CD14-positive monocyte (primary cell): ENCODE data around the gene TMEM141. TPM values are rescaled to one million over a fixed set of nuclear protein-coding genes. Genes with fewer than 3 reads are reported as not detected.
"Not testable (repeated sequence)": the region's sequence is repeated elsewhere in the genome, so short reads cannot be mapped to it uniquely, and the experiment has no call there.

Source experiments
- DNase-seq, 3 donors: peaks; one replicate each; pipeline ENCODE4 v3.0.0-alpha.2; 2011 to 2022
- H2AFZ ChIP-seq: 2 replicates; pipeline ENCODE4 v1.6.0; 2012; ENCODE audit warnings: mild to moderate bottlenecking, low read depth, low read length, inconsistent platforms; ENCODE audit not compliant: insufficient read depth, poor library complexity, severe bottlenecking
- H3K27ac ChIP-seq, 2 donors: 1 replicate in 1 of 2; 2 replicates in 1 of 2; pipeline ENCODE4 v1.5.1; 2012 to 2013; ENCODE audit warnings: low read length in 2 of 2, control low read depth in 1 of 2, inconsistent platforms in 1 of 2, low read depth in 1 of 2, mild to moderate bottlenecking in 1 of 2
- H3K27me3 ChIP-seq, 2 donors: one replicate each; pipeline versions ENCODE4 v1.6.0 to v1.6.1; 2011 to 2013; ENCODE audit warnings: low read length in 2 of 2; ENCODE audit not compliant: control insufficient read depth in 2 of 2, insufficient read depth in 2 of 2
- H3K36me3 ChIP-seq, 2 donors: replicated peaks in 1 of 2; 1 replicate in 1 of 2; 2 replicates in 1 of 2; pipeline versions ENCODE4 v1.5.1 to v1.6.1; 2012 to 2013; ENCODE audit warnings: low read length in 2 of 2, control low read depth in 1 of 2, inconsistent platforms in 1 of 2, mild to moderate bottlenecking in 1 of 2; ENCODE audit not compliant: insufficient read depth in 2 of 2, control insufficient read depth in 1 of 2
- H3K4me1 ChIP-seq, 2 donors: 1 replicate in 1 of 2; 2 replicates in 1 of 2; pipeline versions ENCODE4 v1.5.1 to v1.6.1; 2012 to 2013; ENCODE audit warnings: low read length in 2 of 2, control low read depth in 1 of 2, inconsistent platforms in 1 of 2, mild to moderate bottlenecking in 1 of 2, moderate library complexity in 1 of 2; ENCODE audit not compliant: insufficient read depth in 2 of 2, control insufficient read depth in 1 of 2
- H3K4me2 ChIP-seq: replicated peaks from 2 replicates; pipeline ENCODE3; 2012; ENCODE audit warnings: low read length, moderate library complexity, mild to moderate bottlenecking; ENCODE audit not compliant: poor library complexity, severe bottlenecking; ENCODE audit errors: extremely low read depth
- H3K4me3 ChIP-seq, 3 experiments: fragments of 200-600 bp in 1 of 3; sonication (generic) in 1 of 3; replicated peaks in 1 of 3; 1 replicate in 2 of 3; 2 replicates in 1 of 3; pipeline ENCODE4 v1.5.1; 2011 to 2013; ENCODE audit warnings: low read length in 3 of 3, mild to moderate bottlenecking in 3 of 3, control low read depth in 2 of 3, low read depth in 2 of 3, inconsistent platforms in 1 of 3, moderate library complexity in 1 of 3
- H3K79me2 ChIP-seq: 2 replicates; pipeline ENCODE4 v1.6.0; 2012; ENCODE audit warnings: mild to moderate bottlenecking, control low read depth, inconsistent platforms, low read length, moderate library complexity; ENCODE audit not compliant: insufficient read depth
- H3K9ac ChIP-seq: 2 replicates; pipeline ENCODE4 v1.6.0; 2017; ENCODE audit warnings: low read length, mild to moderate bottlenecking; ENCODE audit not compliant: insufficient read depth, poor library complexity, severe bottlenecking
- H3K9me3 ChIP-seq, 2 donors: replicated peaks in 1 of 2; 1 replicate in 1 of 2; 2 replicates in 1 of 2; pipeline versions ENCODE4 v1.5.1 to v1.6.1; 2012 to 2013; ENCODE audit warnings: low read length in 2 of 2, control low read depth in 1 of 2; ENCODE audit not compliant: control insufficient read depth in 1 of 2, insufficient read depth in 1 of 2
- H4K20me1 ChIP-seq: 2 replicates; pipeline ENCODE4 v1.6.0; 2012; ENCODE audit warnings: mild to moderate bottlenecking, low read length, control low read depth, moderate library complexity; ENCODE audit not compliant: insufficient read depth
- H3K27ac Mint-ChIP-seq, 7 donors: one replicate each; pipeline ENCODE4 v1.8.0; 2020; ENCODE audit warnings: mild to moderate bottlenecking in 7 of 7, mixed read lengths in 7 of 7, moderate library complexity in 6 of 7, inconsistent platforms in 2 of 7
- H3K27me3 Mint-ChIP-seq, 3 donors: one replicate each; pipeline ENCODE4 v1.8.0; 2021 to 2022; ENCODE audit warnings: low read depth in 3 of 3, mild to moderate bottlenecking in 3 of 3, mixed read lengths in 3 of 3, moderate library complexity in 3 of 3, inconsistent platforms in 1 of 3
- H3K36me3 Mint-ChIP-seq, 2 donors: one replicate each; pipeline ENCODE4 v1.8.0; 2020; ENCODE audit warnings: mixed read lengths in 2 of 2, inconsistent platforms in 1 of 2, mild to moderate bottlenecking in 1 of 2
- H3K4me1 Mint-ChIP-seq: one replicate; pipeline ENCODE4 v1.8.0; 2020; ENCODE audit warnings: mild to moderate bottlenecking, mixed read lengths
- H3K4me3 Mint-ChIP-seq, 2 donors: one replicate each; pipeline ENCODE4 v1.8.0; 2020; ENCODE audit warnings: mild to moderate bottlenecking in 2 of 2, mixed read lengths in 2 of 2, moderate library complexity in 1 of 2
- H3K9me3 Mint-ChIP-seq, 7 donors: one replicate each; pipeline ENCODE4 v1.8.0; 2020 to 2022; ENCODE audit warnings: mixed read lengths in 7 of 7, mild to moderate bottlenecking in 6 of 7, moderate library complexity in 6 of 7, inconsistent platforms in 2 of 7
- WGBS: methylation state at CpG from one replicate; pipeline ENCODE4 v1.1.5; 2013; ENCODE audit warnings: missing lambda C conversion rate; ENCODE audit not compliant: insufficient coverage; 5-methylcytosine and 5-hydroxymethylcytosine counted together
- intact Hi-C, 2 donors: fragments of 100-400 bp; cut with micrococcal nuclease; formaldehyde crosslinking; loops; one replicate each; pipeline versions ENCODE4 v1.15.0 to v1.15.1; 2023
- polyA plus RNA-seq, 3 donors: library from polyadenylated mRNA; depleted of rRNA in 1 of 3; unstranded in 2 of 3; stranded (reverse) in 1 of 3; fragments of 300-500 nt in 2 of 3; fragments of >200 nt in 1 of 3; fragmentation: Illumina TruSeq in 2 of 3; gene quantifications; 1 replicate in 2 of 3; 2 replicates in 1 of 3; pipeline ENCODE4 v1.2.3, GENCODE V29; 2012 to 2021
- TF ChIP-seq, protein P1 (sequence below): fragments of 200-600 bp; IDR thresholded peaks from one replicate; pipeline ENCODE4 v1.8.0; 2022; ENCODE audit warnings: antibody characterized with exemption, mild to moderate bottlenecking

TMEM141 gene
- polyA plus RNA-seq, 3 donors: 33.1 to 47.2 (median 39.2) TPM

DNA sequence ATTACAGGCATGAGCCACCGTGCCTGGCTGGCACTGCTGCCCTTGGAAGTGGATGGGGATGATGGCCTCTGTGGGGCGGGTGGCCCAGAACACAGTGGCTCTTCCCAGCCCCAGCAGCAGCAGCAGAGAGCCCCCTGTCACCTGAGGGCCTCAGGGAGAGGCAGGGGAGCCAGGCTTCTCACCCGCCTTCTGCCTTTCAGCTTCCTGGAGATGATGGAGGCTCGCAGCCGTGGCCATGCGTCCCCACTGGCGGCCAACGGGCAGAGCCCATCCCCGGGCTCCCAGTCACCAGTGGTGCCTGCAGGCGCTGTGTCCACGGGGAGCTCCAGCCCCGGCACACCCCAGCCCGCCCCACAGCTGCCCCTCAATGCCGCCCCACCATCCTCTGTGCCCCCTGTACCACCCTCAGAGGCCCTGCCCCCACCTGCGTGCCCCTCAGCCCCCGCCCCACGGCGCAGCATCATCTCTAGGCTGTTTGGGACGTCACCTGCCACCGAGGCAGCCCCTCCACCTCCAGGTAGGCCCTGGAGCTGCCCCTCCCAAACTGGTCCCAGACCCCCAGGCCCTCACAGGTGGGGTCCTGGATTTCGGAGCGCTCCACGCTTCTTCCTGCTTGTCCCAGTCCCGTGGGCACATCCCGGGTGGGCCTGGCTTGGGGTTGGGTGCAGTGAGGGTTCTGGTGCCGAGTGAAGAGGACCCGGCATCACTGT lies 46.2 kb downstream of the TMEM141 start:
- intact Hi-C loops: no loop called here
- H3K4me2 ChIP-seq: no peak overlapping the region
- H3K27me3 ChIP-seq: peaks cover 0 to under 1% of the 10 kb centered on the region in 2 donors
- Mint-ChIP-seq H3K9me3 (peaks cover 0 to 3% (median 0%) of the 10 kb centered on the region in 7 donors), H3K27me3 (peaks cover 0 to 6% (median 3%) of the 10 kb centered on the region in 3 donors), H3K4me1 (peaks cover 3% of the 10 kb centered on the region), H3K36me3 (peaks cover 26 to 63% of the 10 kb centered on the region in 2 donors), H3K27ac (no peak overlapping the region), H3K4me3 (no peak overlapping the region)
- TF ChIP-seq, protein P1, sequence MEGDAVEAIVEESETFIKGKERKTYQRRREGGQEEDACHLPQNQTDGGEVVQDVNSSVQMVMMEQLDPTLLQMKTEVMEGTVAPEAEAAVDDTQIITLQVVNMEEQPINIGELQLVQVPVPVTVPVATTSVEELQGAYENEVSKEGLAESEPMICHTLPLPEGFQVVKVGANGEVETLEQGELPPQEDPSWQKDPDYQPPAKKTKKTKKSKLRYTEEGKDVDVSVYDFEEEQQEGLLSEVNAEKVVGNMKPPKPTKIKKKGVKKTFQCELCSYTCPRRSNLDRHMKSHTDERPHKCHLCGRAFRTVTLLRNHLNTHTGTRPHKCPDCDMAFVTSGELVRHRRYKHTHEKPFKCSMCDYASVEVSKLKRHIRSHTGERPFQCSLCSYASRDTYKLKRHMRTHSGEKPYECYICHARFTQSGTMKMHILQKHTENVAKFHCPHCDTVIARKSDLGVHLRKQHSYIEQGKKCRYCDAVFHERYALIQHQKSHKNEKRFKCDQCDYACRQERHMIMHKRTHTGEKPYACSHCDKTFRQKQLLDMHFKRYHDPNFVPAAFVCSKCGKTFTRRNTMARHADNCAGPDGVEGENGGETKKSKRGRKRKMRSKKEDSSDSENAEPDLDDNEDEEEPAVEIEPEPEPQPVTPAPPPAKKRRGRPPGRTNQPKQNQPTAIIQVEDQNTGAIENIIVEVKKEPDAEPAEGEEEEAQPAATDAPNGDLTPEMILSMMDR: no peak
- H3K36me3 ChIP-seq: peaks cover 39 to 50% of the 10 kb centered on the region in 2 donors
- H4K20me1 ChIP-seq: no peaks in the 10 kb centered on the region
- no peak overlapping the region for H3K27ac ChIP-seq
- H2AFZ ChIP-seq: no peak overlapping the region
- no peak overlapping the region for H3K9ac ChIP-seq
- no peaks in the 10 kb centered on the region for H3K9me3 ChIP-seq
- H3K79me2 ChIP-seq: no peaks in the 10 kb centered on the region
- DNase-seq: no peak
- H3K4me3 ChIP-seq: no peak overlapping the region
- peaks cover 4 to 7% of the 10 kb centered on the region in 2 donors for H3K4me1 ChIP-seq
- 99% methylated on average over 19 of the region's 27 CpGs for WGBS

- intact Hi-C loops, H3K9ac ChIP-seq, H3K4me3 Mint-ChIP-seq, H3K79me2 ChIP-seq, H3K4me1 Mint-ChIP-seq, H3K4me2 ChIP-seq, H2AFZ ChIP-seq, H3K9me3 Mint-ChIP-seq, H3K27me3 Mint-ChIP-seq, DNase-seq, H3K4me3 ChIP-seq, H3K27me3 ChIP-seq, H3K27ac ChIP-seq, H3K9me3 ChIP-seq, H3K27ac Mint-ChIP-seq, H4K20me1 ChIP-seq: not testable (repeated sequence)
- peaks cover 33 to 45% of the 10 kb centered on the region in 2 donors for H3K36me3 ChIP-seq
- H3K36me3 Mint-ChIP-seq: peaks cover 22 to 58% of the 10 kb centered on the region in 2 donors
- peaks cover 8 to 12% of the 10 kb centered on the region in 2 donors for H3K4me1 ChIP-seq
- WGBS: 98% methylated on average over 9 of the region's 15 CpGs
Observed at GRCh38 chr9:136837856-136838277, 46.7 kb downstream of the TMEM141 start.
